HG03457 (cell line): ENCODE measurements around the gene ZC3H7B.

Experiments used
- ATAC-seq: cut with Tn5 transposase; IDR thresholded peaks from one replicate; pipeline ENCODE4 v1.9.1; 2021; ENCODE audit warnings: moderate number of reproducible peaks; ENCODE audit not compliant: unreplicated experiment

ZC3H7B gene

GRCh38 chr22:41324821-41325528, 23.6 kb downstream of the ZC3H7B start:
- no peak for ATAC-seq

GRCh38 chr22:41327124-41327523, 25.8 kb downstream of the ZC3H7B start:
- no peak for ATAC-seq

- ATAC-seq = no peak
These were observed 28.8 kb downstream of the ZC3H7B start for GRCh38 chr22:41330169-41330568.

- no peak for ATAC-seq
These were observed 31.1 kb downstream of the ZC3H7B start for GRCh38 chr22:41332217-41332939.

- ATAC-seq = no peak
These were observed 32.5 kb downstream of the ZC3H7B start for GRCh38 chr22:41333806-41334205.

GRCh38 chr22:41334215-41334614, 32.9 kb downstream of the ZC3H7B start:
- no peak for ATAC-seq

GRCh38 chr22:41334951-41335635, 33.8 kb downstream of the ZC3H7B start:
- no peak for ATAC-seq

- ATAC-seq = no peak
These were observed 37.4 kb downstream of the ZC3H7B start for GRCh38 chr22:41338614-41339212.

GRCh38 chr22:41339823-41340222, 38.5 kb downstream of the ZC3H7B start:
- no peak for ATAC-seq

GRCh38 chr22:41340357-41340756, 39.0 kb downstream of the ZC3H7B start:
- no peak for ATAC-seq

GRCh38 chr22:41341012-41341411, 39.7 kb downstream of the ZC3H7B start:
- no peak for ATAC-seq

- no peak for ATAC-seq
These were observed 40.7 kb downstream of the ZC3H7B start for GRCh38 chr22:41341990-41342389.

- ATAC-seq = no peak
These were observed 42.0 kb downstream of the ZC3H7B start for GRCh38 chr22:41343300-41343699.

- no peak for ATAC-seq
These were observed 42.4 kb downstream of the ZC3H7B start for GRCh38 chr22:41343717-41344116.

GRCh38 chr22:41344189-41344788, 43.0 kb downstream of the ZC3H7B start:
- ATAC-seq = no peak

- no peak for ATAC-seq
These were observed 44.5 kb downstream of the ZC3H7B start for GRCh38 chr22:41345807-41346335.

GRCh38 chr22:41347066-41347859, 45.9 kb downstream of the ZC3H7B start:
- ATAC-seq = no peak

GRCh38 chr22:41348964-41349484, 47.7 kb downstream of the ZC3H7B start:
- no peak for ATAC-seq

GRCh38 chr22:41350087-41350486, 48.8 kb downstream of the ZC3H7B start:
- ATAC-seq = no peak

GRCh38 chr22:41351011-41351410, 49.7 kb downstream of the ZC3H7B start:
- ATAC-seq = no peak
